ENCODE measurements around the gene ASB18.

ASB18 gene

GRCh38 chr2:236156860-236157194 lies 107.4 kb downstream of the ASB18 start:
- Histone ChIP-seq H3K4me3 (ENCODE audit: low read length) (no peak overlapping the region), H3K27me3 (ENCODE audit: insufficient read depth, low read length) (peaks cover 79% of the 10 kb centered on the region), H3K27ac (ENCODE audit: low read length) (no peak overlapping the region), H3K36me3 (ENCODE audit: insufficient read depth, low read depth, low read length) (no peaks in the 10 kb centered on the region), H3K9ac (ENCODE audit: low read depth, low read length) (no peak overlapping the region), H3K4me1 (ENCODE audit: insufficient read depth, low read length) (peaks cover 15% of the 10 kb centered on the region; the same call in 1 of the 2 replicates), H3K9me3 (ENCODE audit: insufficient read depth, low read depth, low read length) (peaks cover 6% of the 10 kb centered on the region)

GRCh38 chr2:236156095-236156859 lies 107.9 kb downstream of the ASB18 start:
- H3K9me3 ChIP-seq (ENCODE audit: insufficient read depth, low read depth, low read length), result peaks cover 6% of the 10 kb centered on the region
- H3K36me3 ChIP-seq (ENCODE audit: insufficient read depth, low read depth, low read length), result no peaks in the 10 kb centered on the region
- peaks cover 73% of the 10 kb centered on the region for H3K27me3 ChIP-seq (ENCODE audit: insufficient read depth, low read length)
- H3K4me1 ChIP-seq (ENCODE audit: insufficient read depth, low read length), result peaks cover 14% of the 10 kb centered on the region; the same call in 1 of the 2 replicates
- H3K27ac ChIP-seq (ENCODE audit: low read length), result no peak overlapping the region
- no peak overlapping the region for H3K4me3 ChIP-seq (ENCODE audit: low read length)
- no peak overlapping the region for H3K9ac ChIP-seq (ENCODE audit: low read depth, low read length)

GRCh38 chr2:236155406-236155805 lies 108.8 kb downstream of the ASB18 start:
- H3K27ac ChIP-seq (ENCODE audit: low read length), result no peak overlapping the region
- peaks cover 6% of the 10 kb centered on the region for H3K9me3 ChIP-seq (ENCODE audit: insufficient read depth, low read depth, low read length)
- H3K36me3 ChIP-seq (ENCODE audit: insufficient read depth, low read depth, low read length), result no peaks in the 10 kb centered on the region
- no peak overlapping the region for H3K4me3 ChIP-seq (ENCODE audit: low read length)
- peaks cover 65% of the 10 kb centered on the region for H3K27me3 ChIP-seq (ENCODE audit: insufficient read depth, low read length)
- H3K4me1 ChIP-seq (ENCODE audit: insufficient read depth, low read length), result peaks cover 9% of the 10 kb centered on the region; the same call in 1 of the 2 replicates
- H3K9ac ChIP-seq (ENCODE audit: low read depth, low read length), result no peak overlapping the region

GRCh38 chr2:236146436-236146835 lies 117.8 kb downstream of the ASB18 start:
- no peaks in the 10 kb centered on the region for H3K9me3 ChIP-seq (ENCODE audit: insufficient read depth, low read depth, low read length)
- H3K27me3 ChIP-seq (ENCODE audit: insufficient read depth, low read length), result peaks cover 8% of the 10 kb centered on the region; the same call in 1 of the 2 replicates
- H3K4me3 ChIP-seq (ENCODE audit: low read length), result no peak overlapping the region
- peaks cover 7% of the 10 kb centered on the region; the same call in 1 of the 2 replicates for H3K4me1 ChIP-seq (ENCODE audit: insufficient read depth, low read length)
- H3K9ac ChIP-seq (ENCODE audit: low read depth, low read length), result no peak overlapping the region
- H3K36me3 ChIP-seq (ENCODE audit: insufficient read depth, low read depth, low read length), result no peaks in the 10 kb centered on the region
- H3K27ac ChIP-seq (ENCODE audit: low read length), result no peak overlapping the region

- Histone ChIP-seq H3K27me3 (ENCODE audit: insufficient read depth, low read length) (peaks cover 8% of the 10 kb centered on the region; the same call in 1 of the 2 replicates), H3K9me3 (ENCODE audit: insufficient read depth, low read depth, low read length) (no peaks in the 10 kb centered on the region), H3K4me3 (ENCODE audit: low read length) (no peak overlapping the region), H3K9ac (ENCODE audit: low read depth, low read length) (no peak overlapping the region), H3K4me1 (ENCODE audit: insufficient read depth, low read length) (peaks cover 7% of the 10 kb centered on the region; the same call in 1 of the 2 replicates), H3K36me3 (ENCODE audit: insufficient read depth, low read depth, low read length) (no peaks in the 10 kb centered on the region), H3K27ac (ENCODE audit: low read length) (no peak overlapping the region)
These were observed 120.4 kb downstream of the ASB18 start for GRCh38 chr2:236143811-236144210.

Measured in iPS-20b (cell line).